HFF-Myc (cell line): ENCODE data around the gene NLRP1.

Source experiments
- DNase-seq: peaks from one replicate; pipeline ENCODE4 v3.0.0-alpha.2; 2011; ENCODE audit warnings: low read depth; ENCODE audit errors: extremely low read depth
- H3K4me3 ChIP-seq: replicated peaks from 2 replicates; pipeline ENCODE4 v1.5.1; 2011; ENCODE audit warnings: low read depth, mild to moderate bottlenecking, control low read depth, low read length
- TF ChIP-seq, protein P1 (sequence below): IDR thresholded peaks from 2 replicates; pipeline ENCODE4 v1.5.1; 2012; ENCODE audit warnings: mild to moderate bottlenecking, low read depth, low read length, control low read depth; ENCODE audit errors: missing control alignments

Gene NLRP1

DNA sequence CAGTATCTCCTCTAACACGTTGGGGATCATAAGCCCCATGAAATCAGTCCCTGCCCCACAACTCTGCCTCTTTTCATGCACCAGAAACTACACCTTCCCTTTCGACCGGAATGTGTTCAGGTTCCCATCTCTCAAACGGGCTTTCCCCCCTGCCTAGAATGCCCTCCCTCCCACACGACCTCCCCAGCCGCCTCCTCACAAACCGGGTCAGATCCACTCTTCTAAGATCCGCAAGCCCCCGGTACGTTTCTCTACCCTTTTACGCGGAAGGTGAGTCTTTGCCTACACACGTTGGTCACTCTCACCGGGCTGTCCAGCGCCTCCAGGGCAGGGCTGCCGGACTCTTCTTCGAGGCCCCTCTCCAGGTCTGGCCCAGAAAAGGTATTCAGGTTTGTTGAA is 116.2 kb downstream of the NLRP1 start:
- TF ChIP-seq, protein P1, sequence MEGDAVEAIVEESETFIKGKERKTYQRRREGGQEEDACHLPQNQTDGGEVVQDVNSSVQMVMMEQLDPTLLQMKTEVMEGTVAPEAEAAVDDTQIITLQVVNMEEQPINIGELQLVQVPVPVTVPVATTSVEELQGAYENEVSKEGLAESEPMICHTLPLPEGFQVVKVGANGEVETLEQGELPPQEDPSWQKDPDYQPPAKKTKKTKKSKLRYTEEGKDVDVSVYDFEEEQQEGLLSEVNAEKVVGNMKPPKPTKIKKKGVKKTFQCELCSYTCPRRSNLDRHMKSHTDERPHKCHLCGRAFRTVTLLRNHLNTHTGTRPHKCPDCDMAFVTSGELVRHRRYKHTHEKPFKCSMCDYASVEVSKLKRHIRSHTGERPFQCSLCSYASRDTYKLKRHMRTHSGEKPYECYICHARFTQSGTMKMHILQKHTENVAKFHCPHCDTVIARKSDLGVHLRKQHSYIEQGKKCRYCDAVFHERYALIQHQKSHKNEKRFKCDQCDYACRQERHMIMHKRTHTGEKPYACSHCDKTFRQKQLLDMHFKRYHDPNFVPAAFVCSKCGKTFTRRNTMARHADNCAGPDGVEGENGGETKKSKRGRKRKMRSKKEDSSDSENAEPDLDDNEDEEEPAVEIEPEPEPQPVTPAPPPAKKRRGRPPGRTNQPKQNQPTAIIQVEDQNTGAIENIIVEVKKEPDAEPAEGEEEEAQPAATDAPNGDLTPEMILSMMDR: no peak
- H3K4me3 ChIP-seq: peak overlapping the region; percentile 98
- DNase-seq: no peak

DNA sequence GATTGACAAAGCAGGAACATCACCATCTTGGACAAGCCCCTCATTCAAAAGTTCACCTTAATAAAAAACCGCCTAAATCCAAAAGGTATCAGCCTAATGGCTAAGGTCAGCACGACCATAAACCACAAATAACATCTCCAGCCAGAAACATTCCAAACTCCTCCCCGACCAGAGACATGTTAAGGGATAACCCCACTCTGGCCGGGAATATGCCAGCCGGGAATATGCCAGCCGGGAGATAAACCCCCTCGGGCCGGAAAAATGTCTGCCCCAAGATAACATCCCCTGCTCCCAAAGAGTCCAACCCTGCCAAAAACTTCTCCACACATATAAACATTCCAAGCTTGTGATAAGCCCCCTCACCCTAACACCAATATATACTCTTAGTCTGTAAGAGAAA is 116.9 kb downstream of the NLRP1 start:
- TF ChIP-seq, protein P1: no peak
- DNase-seq: no peak

DNA sequence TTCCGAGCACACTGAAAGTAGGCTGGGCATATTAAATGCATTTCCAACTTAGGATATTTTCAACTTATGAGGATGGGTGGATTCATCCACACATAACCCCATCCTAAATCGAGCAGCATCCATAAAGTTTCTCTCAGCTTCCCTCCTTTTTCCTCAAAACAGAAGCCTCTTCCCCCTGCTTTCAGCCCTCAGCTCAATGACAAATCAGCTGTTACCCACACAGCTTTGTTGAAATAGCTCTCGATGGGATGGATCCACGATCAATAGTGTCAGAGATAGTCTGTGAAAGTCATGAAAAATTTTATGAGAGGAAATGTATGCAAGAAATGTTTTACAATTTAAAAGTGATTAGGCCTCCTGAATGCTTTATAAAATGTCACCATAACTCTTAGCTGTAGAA is 118.0 kb downstream of the NLRP1 start:
- H3K4me3 ChIP-seq: peak overlapping the region; percentile 98
- TF ChIP-seq, protein P1: no peak
- DNase-seq: no peak

More for the DNA sequence above, 116.9 kb downstream of the NLRP1 start:
- H3K4me3 ChIP-seq: peak overlapping the region; percentile 98

DNA sequence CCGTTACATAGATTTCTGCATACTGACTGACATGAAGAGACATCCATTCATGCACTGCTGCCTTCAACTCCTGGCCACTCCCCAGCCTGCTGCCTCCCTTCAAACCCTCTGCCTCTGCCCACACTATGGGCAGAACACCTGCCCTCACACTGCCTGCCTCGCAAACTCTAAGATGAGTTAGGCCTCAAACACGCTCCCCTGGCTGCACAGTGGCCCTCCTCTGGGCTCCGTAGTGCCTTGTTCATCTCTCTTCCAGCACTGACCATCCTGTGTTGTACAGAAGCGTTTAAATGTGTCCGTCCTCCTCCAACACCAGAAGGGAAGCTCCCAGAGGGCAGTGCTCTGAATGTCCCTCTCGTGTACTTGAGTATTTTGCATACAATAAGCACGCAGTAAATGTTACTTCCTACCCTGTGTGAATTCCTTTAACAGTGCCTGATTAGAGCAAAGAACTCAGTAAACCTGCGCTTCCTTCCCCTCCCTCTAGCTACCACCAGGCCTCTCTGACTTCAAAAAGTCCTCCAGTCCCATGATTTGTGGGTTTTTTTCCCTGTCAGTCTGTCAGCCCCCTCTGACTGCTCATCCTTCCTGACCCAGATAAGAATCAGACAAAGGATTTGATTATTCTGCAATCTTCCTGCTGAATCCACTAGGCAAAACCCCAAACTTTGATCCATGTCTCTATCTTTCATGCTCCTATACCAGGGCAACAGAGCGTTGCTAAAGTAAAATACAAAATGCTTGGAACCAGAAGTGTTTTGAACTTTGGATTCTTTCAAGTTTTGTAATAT is 119.4 kb downstream of the NLRP1 start:
- TF ChIP-seq, protein P1: no peak
- H3K4me3 ChIP-seq: no peak overlapping the region
- DNase-seq: no peak
